Pancreas (tissue), 10 donors: ENCODE results near the gene C2CD3. TPM values are rescaled to one million over a fixed set of nuclear protein-coding genes. Genes with fewer than 3 reads are reported as not detected.
A peak's percentile ranks its signal among the peaks of the same experiment; 100 is the strongest.

Experiments used
- ATAC-seq, 4 donors: fragments of 200-7000 bp; cut with Tn5 transposase; one replicate each; pipeline versions ENCODE4 v1.8.0 to v1.9.1; 2020; ENCODE audit warnings: mild to moderate bottlenecking in 4 of 4, moderate library complexity in 4 of 4
- DNase-seq, 6 donors: peaks; one replicate each; pipeline ENCODE4 v3.0.0-alpha.2; 2020
- FAIRE-seq: peaks from 2 replicates; lab custom pipeline; 2012; peaks lifted over from hg19 to GRCh38; lab: Jason Lieb, UNC
- H3K27ac ChIP-seq, 4 donors: fragments of 200-600 bp; sonication (generic); 1 replicate in 3 of 4; 2 replicates in 1 of 4; pipeline versions ENCODE4 v1.5.0 to v1.8.0; 2020
- H3K27me3 ChIP-seq, 4 donors: fragments of 200-600 bp; one replicate each; pipeline ENCODE4 v1.8.0; 2021
- H3K36me3 ChIP-seq, 3 donors: fragments of 200-600 bp; sonication (generic) in 1 of 3; one replicate each; pipeline versions ENCODE4 v1.5.0 to v1.8.0; 2020 to 2021
- H3K4me1 ChIP-seq, 3 donors: fragments of 200-600 bp; one replicate each; pipeline ENCODE4 v1.8.0; 2021
- H3K4me3 ChIP-seq, 4 donors: fragments of 200-600 bp; sonication (generic) in 2 of 4; one replicate each; pipeline versions ENCODE4 v1.5.0 to v1.8.0; 2020 to 2021
- H3K9me3 ChIP-seq, 4 donors: fragments of 200-600 bp; one replicate each; pipeline ENCODE4 v1.8.0; 2021
- CTCF ChIP-seq, 4 donors: fragments of 200-600 bp; sonication (generic) in 3 of 4; IDR thresholded peaks; one replicate each; pipeline versions ENCODE4 v1.5.0 to v1.8.0; 2021; ENCODE audit warnings: antibody characterized with exemption in 4 of 4
- WGBS, 2 donors: extraction: QIAGEN DNeasy Blood & Tissue Kit; methylation state at CpG; one replicate each; pipeline ENCODE4 v1.1.7; 2013; 5-methylcytosine and 5-hydroxymethylcytosine counted together
- intact Hi-C, 3 donors: fragments of 100-400 bp; cut with DNase I; formaldehyde crosslinking; loops; one replicate each; pipeline versions ENCODE4 v1.11.1 to v1.14.2; 2022
- polyA plus RNA-seq, 2 donors: library from polyadenylated mRNA; stranded (reverse); fragments of 200-250 nt; gene quantifications; one replicate each; pipeline ENCODE4 v1.2.3, GENCODE V29; 2013
- total RNA-seq, 6 donors: library from RNA; stranded (reverse); fragmentation: NEBNext Ultra II Directional in 4 of 6; extraction: Animal tissue kit (Norgen Biotek cat#: 25700) in 4 of 6; gene quantifications; one replicate each; pipeline versions ENCODE4 v1.2.1 to v1.2.4, GENCODE V29; 2021 to 2023
- donor health status: healthy with polysubstance abuse.
- donor health status: DM: no; HTN: no; CAD: no; lungs with moderate emphysema.
- donor health status: DM: no; HTN: no; CAD: no.
- donor health status: control.
- donor health status: control.
- donor health status: Bipolar disorder and iron deficiency.
- donor health status: DM: yes; HTN: yes; CAD: no.
- donor health status: DM: no; HTN: no; CAD: no.
- donor health status: DM: no; HTN: no; CAD: no.
- donor health status: DM: yes; HTN: yes; CAD: no.

Gene C2CD3
- total and polyA plus RNA-seq, 8 donors: 7.0 to 14.8 (median 8.7) TPM

GRCh38 chr11:74077193-74077592 is 93.6 kb downstream of the C2CD3 start:
- WGBS, 2 donors: 88 to 89% methylated on average over 3 of the region's 3 CpGs
- Histone ChIP-seq H3K4me3 (no peak overlapping the region), H3K36me3 (peaks cover 0 to 7% (median 0%) of the 10 kb centered on the region in 3 donors), H3K27ac (no peak overlapping the region), H3K4me1 (no peaks in the 10 kb centered on the region), H3K27me3 (no peaks in the 10 kb centered on the region), H3K9me3 (no peaks in the 10 kb centered on the region)
- FAIRE-seq (no peak), ATAC-seq (no peak), DNase-seq (no peak)
- no peak for TF ChIP-seq CTCF (IDR thresholded peaks at IDR 0.05)
- intact Hi-C loops: loop anchor here in 1 of 3 donors (10.0 kb wide), 1 partner anchor 112 kb away; no protein-coding TSS in a partner anchor

- intact Hi-C loops: loop anchor here in 1 of 3 donors (10.0 kb wide), 1 partner anchor 108 kb away; no protein-coding TSS in a partner anchor
- no peak overlapping the region for H3K27ac ChIP-seq
- no peak for TF ChIP-seq CTCF (IDR thresholded peaks at IDR 0.05)
- peaks cover 20 to 27% (median 23%) of the 10 kb centered on the region in 3 donors for H3K4me1 ChIP-seq
- no peak for ATAC-seq
- no peak overlapping the region for H3K4me3 ChIP-seq
- no peaks in the 10 kb centered on the region for H3K27me3 ChIP-seq
- WGBS, 2 donors: 82 to 91% methylated on average over 1 of the region's 1 CpG
- no peak for DNase-seq
- no peaks in the 10 kb centered on the region for H3K9me3 ChIP-seq
- H3K36me3 ChIP-seq: peaks cover 0 to 7% (median 0%) of the 10 kb centered on the region in 3 donors
- no peak for FAIRE-seq
Observed at GRCh38 chr11:74072721-74073120, 98.1 kb downstream of the C2CD3 start.

GRCh38 chr11:74072286-74072685 is 98.5 kb downstream of the C2CD3 start:
- WGBS, 2 donors: 90 to 91% methylated on average over 1 of the region's 1 CpG

GRCh38 chr11:74070723-74071492 is 99.9 kb downstream of the C2CD3 start:
- Histone ChIP-seq H3K27ac (peak overlapping the region in 3 of 4 donors; percentile 34 to 76 (median 57)), H3K27me3 (no peaks in the 10 kb centered on the region), H3K36me3 (peaks cover 0 to 7% (median 0%) of the 10 kb centered on the region in 3 donors), H3K9me3 (no peaks in the 10 kb centered on the region), H3K4me1 (peaks cover 26 to 38% (median 29%) of the 10 kb centered on the region in 3 donors), H3K4me3 (no peak overlapping the region)
- TF ChIP-seq CTCF (IDR thresholded peaks at IDR 0.05): no peak
- ATAC-seq (no peak), FAIRE-seq (no peak), DNase-seq (no peak)
- intact Hi-C loops: loop anchor here in 1 of 3 donors (10.0 kb wide), 1 partner anchor 106 kb away; no protein-coding TSS in a partner anchor
- 43 to 64% methylated on average over 3 of the region's 3 CpGs for WGBS, 2 donors

More at GRCh38 chr11:74072286-74072685, 98.5 kb downstream of the C2CD3 start:
- peaks cover 0 to 7% (median 0%) of the 10 kb centered on the region in 3 donors for H3K36me3 ChIP-seq
- H3K4me1 ChIP-seq: peaks cover 20 to 29% (median 23%) of the 10 kb centered on the region in 3 donors
- DNase-seq (no peak), FAIRE-seq (no peak), ATAC-seq (no peak)
- no peaks in the 10 kb centered on the region for H3K27me3 ChIP-seq
- TF ChIP-seq CTCF (IDR thresholded peaks at IDR 0.05): no peak
- intact Hi-C loops: loop anchor here in 1 of 3 donors (10.0 kb wide), 1 partner anchor 107 kb away; no protein-coding TSS in a partner anchor
- no peak overlapping the region for H3K4me3 ChIP-seq
- no peaks in the 10 kb centered on the region for H3K9me3 ChIP-seq
- no peak overlapping the region for H3K27ac ChIP-seq
